Measurements from ENCODE around the gene IRX3. TPM values are rescaled to one million over a fixed set of nuclear protein-coding genes. Genes with fewer than 3 reads are reported as not detected.

IRX3 gene
- total RNA-seq, 2 donors from 2014 or later = 0.54 TPM; not detected in 1

GRCh38 chr16:54326266-54326662, 39.7 kb upstream of the IRX3 start:
- H3K4me3 ChIP-seq = no peak overlapping the region
- H3K27ac ChIP-seq = no peak overlapping the region
- no peaks in the 10 kb centered on the region for H3K36me3 ChIP-seq
- TF ChIP-seq CTCF (IDR thresholded peaks at IDR 0.05) = no peak
- DNase-seq = no peak
- no peaks in the 10 kb centered on the region for H3K9me3 ChIP-seq
- no peaks in the 10 kb centered on the region for H3K27me3 ChIP-seq
- intact Hi-C loops (cut with DNase I) = no loop called here
- no peak overlapping the region for H3K9ac ChIP-seq (ENCODE audit: low read depth in 2 of 2, low read length in 2 of 2)
- H3K4me1 ChIP-seq = no peaks in the 10 kb centered on the region

- Histone ChIP-seq H3K27ac (no peak overlapping the region), H3K27me3 (no peaks in the 10 kb centered on the region), H3K4me3 (no peak overlapping the region), H3K36me3 (no peaks in the 10 kb centered on the region), H3K9ac (ENCODE audit: low read depth in 2 of 2, low read length in 2 of 2) (no peak overlapping the region), H3K4me1 (no peaks in the 10 kb centered on the region), H3K9me3 (no peaks in the 10 kb centered on the region)
- no peak for DNase-seq
- no peak for TF ChIP-seq CTCF (IDR thresholded peaks at IDR 0.05)
- intact Hi-C loops (cut with DNase I) = no loop called here
Measured at GRCh38 chr16:54325616-54326265, 39.2 kb upstream of the IRX3 start.

- no peaks in the 10 kb centered on the region for H3K4me1 ChIP-seq
- H3K27ac ChIP-seq = no peak overlapping the region
- H3K9me3 ChIP-seq = no peaks in the 10 kb centered on the region
- no peaks in the 10 kb centered on the region for H3K36me3 ChIP-seq
- no peak for DNase-seq
- no peak for TF ChIP-seq CTCF (IDR thresholded peaks at IDR 0.05)
- intact Hi-C loops (cut with DNase I) = no loop called here
- H3K4me3 ChIP-seq = no peak overlapping the region
- H3K27me3 ChIP-seq = no peaks in the 10 kb centered on the region
- H3K9ac ChIP-seq (ENCODE audit: low read depth in 2 of 2, low read length in 2 of 2) = no peak overlapping the region
Measured at GRCh38 chr16:54324716-54325115, 38.1 kb upstream of the IRX3 start.

GRCh38 chr16:54320697-54321340, 34.2 kb upstream of the IRX3 start:
- Histone ChIP-seq H3K27me3 (no peaks in the 10 kb centered on the region), H3K27ac (no peak overlapping the region), H3K9ac (ENCODE audit: low read depth in 2 of 2, low read length in 2 of 2) (no peak overlapping the region), H3K9me3 (no peaks in the 10 kb centered on the region), H3K4me1 (no peaks in the 10 kb centered on the region), H3K4me3 (no peak overlapping the region), H3K36me3 (no peaks in the 10 kb centered on the region)
- no peak for DNase-seq
- no peak for TF ChIP-seq CTCF (IDR thresholded peaks at IDR 0.05)
- intact Hi-C loops (cut with DNase I) = no loop called here

GRCh38 chr16:54318941-54319340, 32.4 kb upstream of the IRX3 start:
- intact Hi-C loops (cut with DNase I) = no loop called here
- no peaks in the 10 kb centered on the region for H3K27me3 ChIP-seq
- H3K4me1 ChIP-seq = no peaks in the 10 kb centered on the region
- H3K36me3 ChIP-seq = no peaks in the 10 kb centered on the region
- DNase-seq = no peak
- no peak overlapping the region for H3K4me3 ChIP-seq
- no peak overlapping the region for H3K9ac ChIP-seq (ENCODE audit: low read depth in 2 of 2, low read length in 2 of 2)
- no peaks in the 10 kb centered on the region for H3K9me3 ChIP-seq
- no peak overlapping the region for H3K27ac ChIP-seq
- TF ChIP-seq CTCF (IDR thresholded peaks at IDR 0.05) = no peak
